Left forelimb (tissue), 1 donor: ENCODE results near the gene GLG1.

Experiments used
- DNase-seq: peaks from one replicate; pipeline ENCODE4 v3.0.0-alpha.2; 2018; ENCODE audit warnings: low spot score

GLG1 gene

GRCh38 chr16:74608944-74609343 is 2.0 kb upstream of the GLG1 start:
- no peak for DNase-seq

- DNase-seq: no peak
These were observed 1.5 kb upstream of the GLG1 start for GRCh38 chr16:74608381-74608780.

- no peak for DNase-seq
These were observed 1.0 kb upstream of the GLG1 start for GRCh38 chr16:74607962-74608356.

GRCh38 chr16:74607310-74607961 is 522 bp upstream of the GLG1 start:
- no peak for DNase-seq

- DNase-seq: no peak
These were observed 981 bp downstream of the GLG1 start for GRCh38 chr16:74605746-74606520.

GRCh38 chr16:74605332-74605731 is 1.6 kb downstream of the GLG1 start:
- DNase-seq: no peak

GRCh38 chr16:74603848-74604247 is 3.1 kb downstream of the GLG1 start:
- DNase-seq: no peak

GRCh38 chr16:74601126-74601871 is 5.6 kb downstream of the GLG1 start:
- no peak for DNase-seq

- DNase-seq: no peak
These were observed 10.3 kb downstream of the GLG1 start for GRCh38 chr16:74596586-74596985.

- DNase-seq: no peak
These were observed 14.1 kb downstream of the GLG1 start for GRCh38 chr16:74592847-74593246.

- no peak for DNase-seq
These were observed 14.9 kb downstream of the GLG1 start for GRCh38 chr16:74591876-74592650.

GRCh38 chr16:74586948-74587347 is 20.0 kb downstream of the GLG1 start:
- no peak for DNase-seq

- no peak for DNase-seq
These were observed 21.0 kb downstream of the GLG1 start for GRCh38 chr16:74585846-74586443.

- DNase-seq: no peak
These were observed 22.8 kb downstream of the GLG1 start for GRCh38 chr16:74583926-74584666.

GRCh38 chr16:74582970-74583369 is 23.9 kb downstream of the GLG1 start:
- DNase-seq: no peak

GRCh38 chr16:74580833-74581232 is 26.1 kb downstream of the GLG1 start:
- DNase-seq: no peak

GRCh38 chr16:74578838-74579237 is 28.1 kb downstream of the GLG1 start:
- no peak for DNase-seq

- DNase-seq: no peak
These were observed 28.5 kb downstream of the GLG1 start for GRCh38 chr16:74578433-74578832.

- no peak for DNase-seq
These were observed 29.0 kb downstream of the GLG1 start for GRCh38 chr16:74577882-74578366.

- no peak for DNase-seq
These were observed 30.9 kb downstream of the GLG1 start for GRCh38 chr16:74575807-74576643.
